MM.1S (cell line): ENCODE data around the gene CBX7.

ENCODE experiments used
- CTCF ChIP-seq: fragments of 300-600 bp; sonication (generic); IDR thresholded peaks from 2 replicates; pipeline ENCODE4 v1.5.1; 2016; ENCODE audit warnings: antibody characterized with exemption, low read length, mixed read lengths
- EZH2 ChIP-seq: fragments of 300-600 bp; sonication (generic); optimal IDR thresholded peaks from 2 replicates; pipeline ENCODE3; 2017; ENCODE audit warnings: low read depth, mild to moderate bottlenecking, antibody characterized with exemption, low read length, mixed read lengths

- TF ChIP-seq CTCF (no peak), EZH2 (no peak)
Measured at GRCh38 chr22:39130152-39130704, 22.3 kb downstream of the CBX7 start.
